Measurements from ENCODE around the gene PDZRN4.
A peak's percentile ranks its signal among the peaks of the same experiment; 100 is the strongest.
"Not testable (repeated sequence)": the region's sequence is repeated elsewhere in the genome, so short reads cannot be mapped to it uniquely, and the experiment has no call there.

The PDZRN4 gene

GRCh38 chr12:41189395-41190251, 1.5 kb downstream of the PDZRN4 start:
- Histone ChIP-seq H2AK5ac (ENCODE audit: low read length) (no peak overlapping the region), H4K91ac (ENCODE audit: low read depth, low read length) (no peak overlapping the region), H3K4me2 (ENCODE audit: low read length) (peak overlapping the region; percentile 45), H3K79me2 (ENCODE audit: control insufficient read depth, insufficient read depth, low read length, poor library complexity) (no peaks in the 10 kb centered on the region), H3K14ac (ENCODE audit: low read length) (no peak overlapping the region), H3K4me3 (ENCODE audit: low read depth, low read length) (no peak overlapping the region), H3K4ac (ENCODE audit: low read depth, low read length) (no peak overlapping the region), H2BK12ac (ENCODE audit: low read length) (no peak overlapping the region), H3K36me3 (ENCODE audit: control insufficient read depth in 1 of 2, insufficient read depth in 2 of 2, low read length in 2 of 2) (no peaks in the 10 kb centered on the region), H3K18ac (ENCODE audit: low read length) (no peak overlapping the region), H2AFZ (ENCODE audit: insufficient read depth, low read length, poor library complexity) (no peak overlapping the region), H4K12ac (ENCODE audit: low read depth, low read length) (no peak overlapping the region), H3K4me1 (ENCODE audit: control insufficient read depth in 1 of 2, insufficient read depth in 2 of 2, low read length in 2 of 2) (peaks cover 6 to 14% of the 10 kb centered on the region in 2 experiments), H2BK120ac (ENCODE audit: insufficient read depth, low read length, poor library complexity) (no peak overlapping the region), H3K79me1 (ENCODE audit: low read length) (no peaks in the 10 kb centered on the region), H2BK5ac (ENCODE audit: low read depth, low read length, poor library complexity) (no peak overlapping the region), H3K9ac (ENCODE audit: low read length) (no peak overlapping the region), H3K23ac (ENCODE audit: low read length) (no peak overlapping the region), H3K27ac (ENCODE audit: low read depth, low read length) (no peak overlapping the region), H3K27me3 (ENCODE audit: insufficient read depth, low read length) (peaks cover 31% of the 10 kb centered on the region), H3K9me3 (ENCODE audit: insufficient read depth, low read depth, low read length) (peaks cover 2% of the 10 kb centered on the region), H4K8ac (ENCODE audit: low read depth, low read length) (no peak overlapping the region)
- WGBS (ENCODE audit: extremely low coverage, insufficient coverage, insufficient read length): no CpG with 5 or more reads among the region's 34 CpGs
- DNase-seq: no peak

- no CpG with 5 or more reads among the region's 5 CpGs for WGBS (ENCODE audit: extremely low coverage, insufficient coverage, insufficient read length)
These were observed 2.2 kb downstream of the PDZRN4 start for GRCh38 chr12:41190338-41190737.

GRCh38 chr12:41191549-41191948, 3.4 kb downstream of the PDZRN4 start:
- not testable (repeated sequence) for H3K18ac ChIP-seq (ENCODE audit: low read length); H2AK5ac ChIP-seq (ENCODE audit: low read length); H3K4ac ChIP-seq (ENCODE audit: low read depth, low read length); H4K12ac ChIP-seq (ENCODE audit: low read depth, low read length); DNase-seq; H3K23ac ChIP-seq (ENCODE audit: low read length); H2BK5ac ChIP-seq (ENCODE audit: low read depth, low read length, poor library complexity); H3K14ac ChIP-seq (ENCODE audit: low read length); H2BK120ac ChIP-seq (ENCODE audit: insufficient read depth, low read length, poor library complexity); H3K4me2 ChIP-seq (ENCODE audit: low read length); H3K79me2 ChIP-seq (ENCODE audit: control insufficient read depth, insufficient read depth, low read length, poor library complexity); H2BK12ac ChIP-seq (ENCODE audit: low read length); H3K4me3 ChIP-seq (ENCODE audit: low read depth, low read length); H3K79me1 ChIP-seq (ENCODE audit: low read length); H3K27ac ChIP-seq (ENCODE audit: low read depth, low read length); H2AFZ ChIP-seq (ENCODE audit: insufficient read depth, low read length, poor library complexity); H3K9ac ChIP-seq (ENCODE audit: low read length); H4K8ac ChIP-seq (ENCODE audit: low read depth, low read length); H4K91ac ChIP-seq (ENCODE audit: low read depth, low read length); H3K9me3 ChIP-seq (ENCODE audit: insufficient read depth, low read depth, low read length); H3K36me3 ChIP-seq (ENCODE audit: control insufficient read depth in 1 of 2, insufficient read depth in 2 of 2, low read length in 2 of 2)
- Histone ChIP-seq H3K4me1 (ENCODE audit: control insufficient read depth in 1 of 2, insufficient read depth in 2 of 2, low read length in 2 of 2) (peaks cover 6 to 14% of the 10 kb centered on the region in 2 experiments), H3K27me3 (ENCODE audit: insufficient read depth, low read length) (peaks cover 31% of the 10 kb centered on the region)
- no CpG with 5 or more reads among the region's 3 CpGs for WGBS (ENCODE audit: extremely low coverage, insufficient coverage, insufficient read length)

More at GRCh38 chr12:41190338-41190737, 2.2 kb downstream of the PDZRN4 start:
- Histone ChIP-seq H3K9ac (ENCODE audit: low read length) (no peak overlapping the region), H3K23ac (ENCODE audit: low read length) (no peak overlapping the region), H3K18ac (ENCODE audit: low read length) (no peak overlapping the region), H4K91ac (ENCODE audit: low read depth, low read length) (no peak overlapping the region), H3K79me1 (ENCODE audit: low read length) (no peaks in the 10 kb centered on the region), H3K27ac (ENCODE audit: low read depth, low read length) (no peak overlapping the region), H3K79me2 (ENCODE audit: control insufficient read depth, insufficient read depth, low read length, poor library complexity) (no peaks in the 10 kb centered on the region), H4K8ac (ENCODE audit: low read depth, low read length) (no peak overlapping the region), H3K9me3 (ENCODE audit: insufficient read depth, low read depth, low read length) (peaks cover 2% of the 10 kb centered on the region), H3K36me3 (ENCODE audit: control insufficient read depth in 1 of 2, insufficient read depth in 2 of 2, low read length in 2 of 2) (no peaks in the 10 kb centered on the region), H2AFZ (ENCODE audit: insufficient read depth, low read length, poor library complexity) (no peak overlapping the region), H3K27me3 (ENCODE audit: insufficient read depth, low read length) (peaks cover 31% of the 10 kb centered on the region), H3K4ac (ENCODE audit: low read depth, low read length) (no peak overlapping the region), H3K4me2 (ENCODE audit: low read length) (no peak overlapping the region), H3K4me3 (ENCODE audit: low read depth, low read length) (no peak overlapping the region), H3K14ac (ENCODE audit: low read length) (no peak overlapping the region), H4K12ac (ENCODE audit: low read depth, low read length) (no peak overlapping the region), H2AK5ac (ENCODE audit: low read length) (no peak overlapping the region), H2BK5ac (ENCODE audit: low read depth, low read length, poor library complexity) (no peak overlapping the region), H2BK120ac (ENCODE audit: insufficient read depth, low read length, poor library complexity) (no peak overlapping the region), H2BK12ac (ENCODE audit: low read length) (no peak overlapping the region), H3K4me1 (ENCODE audit: control insufficient read depth in 1 of 2, insufficient read depth in 2 of 2, low read length in 2 of 2) (peaks cover 6 to 14% of the 10 kb centered on the region in 2 experiments)
- DNase-seq: peak in 1 of 2 donors; percentile 14

- Histone ChIP-seq H3K9me3 (ENCODE audit: insufficient read depth, low read depth, low read length) (peaks cover 2% of the 10 kb centered on the region), H3K18ac (ENCODE audit: low read length) (no peak overlapping the region), H4K12ac (ENCODE audit: low read depth, low read length) (no peak overlapping the region), H3K79me1 (ENCODE audit: low read length) (no peaks in the 10 kb centered on the region), H2AFZ (ENCODE audit: insufficient read depth, low read length, poor library complexity) (no peak overlapping the region), H3K9ac (ENCODE audit: low read length) (no peak overlapping the region), H2BK120ac (ENCODE audit: insufficient read depth, low read length, poor library complexity) (no peak overlapping the region), H3K4ac (ENCODE audit: low read depth, low read length) (no peak overlapping the region), H4K8ac (ENCODE audit: low read depth, low read length) (no peak overlapping the region), H2BK5ac (ENCODE audit: low read depth, low read length, poor library complexity) (no peak overlapping the region), H4K91ac (ENCODE audit: low read depth, low read length) (no peak overlapping the region), H3K36me3 (ENCODE audit: control insufficient read depth in 1 of 2, insufficient read depth in 2 of 2, low read length in 2 of 2) (no peaks in the 10 kb centered on the region), H3K4me2 (ENCODE audit: low read length) (no peak overlapping the region), H3K27me3 (ENCODE audit: insufficient read depth, low read length) (peaks cover 17% of the 10 kb centered on the region), H2BK12ac (ENCODE audit: low read length) (no peak overlapping the region), H3K27ac (ENCODE audit: low read depth, low read length) (no peak overlapping the region), H3K23ac (ENCODE audit: low read length) (no peak overlapping the region), H3K14ac (ENCODE audit: low read length) (no peak overlapping the region), H3K4me3 (ENCODE audit: low read depth, low read length) (no peak overlapping the region), H2AK5ac (ENCODE audit: low read length) (no peak overlapping the region), H3K79me2 (ENCODE audit: control insufficient read depth, insufficient read depth, low read length, poor library complexity) (no peaks in the 10 kb centered on the region), H3K4me1 (ENCODE audit: control insufficient read depth in 1 of 2, insufficient read depth in 2 of 2, low read length in 2 of 2) (peaks cover 6 to 12% of the 10 kb centered on the region in 2 experiments)
- no CpG with 5 or more reads among the region's 1 CpG for WGBS (ENCODE audit: extremely low coverage, insufficient coverage, insufficient read length)
- DNase-seq: no peak
These were observed 5.2 kb downstream of the PDZRN4 start for GRCh38 chr12:41193311-41193710.

All from trophoblast cell (in vitro differentiated cells and primary cell).